Large intestine (tissue), 12 donors: Measurements from ENCODE around the gene SCN4B. TPM values are rescaled to one million over a fixed set of nuclear protein-coding genes. Genes with fewer than 3 reads are reported as not detected.

Experiments used
- DNase-seq, 2 donors: peaks; one replicate each; pipeline versions ENCODE4 v3.0.0 to v3.0.0-alpha.2; 2013
- H3K27ac ChIP-seq: one replicate; pipeline ENCODE4 v1.5.1; 2013; ENCODE audit warnings: low read length
- H3K27me3 ChIP-seq: 2 replicates; pipeline ENCODE4 v1.6.1; 2013; ENCODE audit warnings: low read length; ENCODE audit not compliant: control insufficient read depth, insufficient read depth
- H3K36me3 ChIP-seq: 2 replicates; pipeline ENCODE4 v1.6.1; 2013; ENCODE audit warnings: low read length; ENCODE audit not compliant: control insufficient read depth, insufficient read depth
- H3K4me1 ChIP-seq: one replicate; pipeline ENCODE4 v1.6.1; 2013; ENCODE audit warnings: low read length; ENCODE audit not compliant: control insufficient read depth, insufficient read depth
- H3K4me3 ChIP-seq: one replicate; pipeline ENCODE4 v1.5.1; 2013; ENCODE audit warnings: low read length
- H3K9me3 ChIP-seq: one replicate; pipeline ENCODE4 v1.6.1; 2013; ENCODE audit warnings: mild to moderate bottlenecking, low read depth, low read length, moderate library complexity; ENCODE audit not compliant: control insufficient read depth
- WGBS: methylation state at CpG from one replicate; pipeline ENCODE4 v1.1.5; 2013; ENCODE audit warnings: low lambda C conversion rate; ENCODE audit not compliant: insufficient coverage; 5-methylcytosine and 5-hydroxymethylcytosine counted together
- long read RNA-seq, 11 donors: transcript quantifications; one replicate each; lab custom pipeline, GENCODE V29; 2026
- polyA plus RNA-seq: library from polyadenylated mRNA; unstranded; fragments of 120-200 nt; gene quantifications from one replicate; pipeline ENCODE4 v1.2.1, GENCODE V29; 2013

SCN4B gene
- polyA plus RNA-seq: 4.2 TPM
- long read RNA-seq, donor 1: 0 reads
- long read RNA-seq, donor 2, full-length matches to known transcripts: 1 of 1 reads
- long read RNA-seq, donor 2, partial matches to known transcripts: 0 of 1 reads
- long read RNA-seq, donor 2, other reads (novel, unspliced or antisense): 0 of 1 reads
- long read RNA-seq, donor 3: 0 reads
- long read RNA-seq, donor 4: 0 reads
- long read RNA-seq, donor 5, full-length matches to known transcripts: 4 of 4 reads
- long read RNA-seq, donor 5, partial matches to known transcripts: 0 of 4 reads
- long read RNA-seq, donor 5, other reads (novel, unspliced or antisense): 0 of 4 reads
- long read RNA-seq, donor 6, full-length matches to known transcripts: 1 of 1 reads
- long read RNA-seq, donor 6, partial matches to known transcripts: 0 of 1 reads
- long read RNA-seq, donor 6, other reads (novel, unspliced or antisense): 0 of 1 reads
- long read RNA-seq, donor 7: 0 reads
- long read RNA-seq, donor 8, full-length matches to known transcripts: 3 of 3 reads
- long read RNA-seq, donor 8, partial matches to known transcripts: 0 of 3 reads
- long read RNA-seq, donor 8, other reads (novel, unspliced or antisense): 0 of 3 reads
- long read RNA-seq, donor 9, full-length matches to known transcripts: 2 of 2 reads
- long read RNA-seq, donor 9, partial matches to known transcripts: 0 of 2 reads
- long read RNA-seq, donor 9, other reads (novel, unspliced or antisense): 0 of 2 reads
- long read RNA-seq, donor 10, full-length matches to known transcripts: 3 of 3 reads
- long read RNA-seq, donor 10, partial matches to known transcripts: 0 of 3 reads
- long read RNA-seq, donor 10, other reads (novel, unspliced or antisense): 0 of 3 reads
- long read RNA-seq, donor 11, full-length matches to known transcripts: 3 of 3 reads
- long read RNA-seq, donor 11, partial matches to known transcripts: 0 of 3 reads
- long read RNA-seq, donor 11, other reads (novel, unspliced or antisense): 0 of 3 reads

- H3K27ac ChIP-seq: no peak within 1 kb of the TSS
- peaks cover 3% of the 10 kb centered on the region for H3K9me3 ChIP-seq
- H3K4me1 ChIP-seq: peaks cover 45% of the 10 kb centered on the region
- peak within 1 kb of the TSS; percentile 39 for H3K4me3 ChIP-seq
- no CpG with 5 or more reads among the region's 88 CpGs for WGBS
- peak; percentile 54 to 75 for DNase-seq
- H3K27me3 ChIP-seq: peaks cover 93% of the 10 kb centered on the region
- no peaks in the 10 kb centered on the region for H3K36me3 ChIP-seq
These were observed at the start of gene SCN4B for GRCh38 chr11:118152552-118153471. Gene SCN4B, minus strand, starts transcription at chr11:118152823. Its CDS starts 150 bp downstream, at chr11:118152673.

GRCh38 chr11:118201966-118202365 is 49.3 kb upstream of the SCN4B start:
- Histone ChIP-seq H3K4me1 (peaks cover 68% of the 10 kb centered on the region), H3K9me3 (no peaks in the 10 kb centered on the region), H3K36me3 (no peaks in the 10 kb centered on the region), H3K27me3 (no peaks in the 10 kb centered on the region), H3K4me3 (no peak overlapping the region), H3K27ac (peak overlapping the region; percentile 92)
- no peak for DNase-seq
- 76% methylated on average over 2 of the region's 2 CpGs for WGBS

DNA sequence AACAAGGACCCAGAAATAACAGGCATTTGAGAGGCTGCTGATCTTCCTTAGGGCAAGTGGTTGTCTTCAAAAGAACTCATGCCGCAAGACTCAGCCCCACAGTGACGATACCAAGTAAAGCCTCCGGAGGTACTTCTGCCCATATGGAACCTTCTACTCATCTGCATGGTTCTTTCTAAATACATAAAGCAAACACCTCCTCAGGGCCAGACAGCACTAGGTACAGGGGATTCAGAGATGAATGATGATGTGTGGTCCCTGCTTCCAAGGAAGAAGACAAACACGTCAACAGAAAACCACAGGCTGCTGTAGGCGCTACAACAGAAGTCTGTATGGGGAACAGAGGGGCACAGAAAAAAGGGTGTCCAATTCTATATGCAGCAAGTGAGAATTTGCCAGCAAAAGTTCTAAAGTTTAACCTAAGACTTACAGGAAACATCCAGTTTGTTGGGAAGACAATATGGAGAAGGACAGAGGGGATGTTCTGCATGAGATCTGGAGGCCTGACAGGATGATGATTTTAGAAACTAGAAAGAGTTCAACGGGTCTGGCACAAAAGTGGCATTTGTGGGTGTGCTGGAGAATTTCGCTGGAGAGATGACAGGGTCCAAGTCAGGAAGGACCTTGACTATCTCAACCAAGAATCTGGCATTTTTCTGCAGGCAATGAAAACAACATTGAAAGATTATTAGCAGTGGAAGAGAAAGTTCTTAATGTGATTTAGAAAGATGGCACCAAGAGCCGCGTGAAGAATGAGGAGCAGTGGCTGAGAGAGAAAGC is 48.5 kb upstream of the SCN4B start:
- no peaks in the 10 kb centered on the region for H3K36me3 ChIP-seq
- H3K27me3 ChIP-seq: no peaks in the 10 kb centered on the region
- H3K27ac ChIP-seq: peak overlapping the region; percentile 92
- DNase-seq: no peak
- H3K4me1 ChIP-seq: peaks cover 60% of the 10 kb centered on the region
- 94% methylated on average over 3 of the region's 9 CpGs for WGBS
- H3K4me3 ChIP-seq: no peak overlapping the region
- H3K9me3 ChIP-seq: no peaks in the 10 kb centered on the region

GRCh38 chr11:118200497-118200896 is 47.9 kb upstream of the SCN4B start:
- H3K4me1 ChIP-seq: peaks cover 57% of the 10 kb centered on the region
- no peak for DNase-seq
- no peaks in the 10 kb centered on the region for H3K36me3 ChIP-seq

DNA sequence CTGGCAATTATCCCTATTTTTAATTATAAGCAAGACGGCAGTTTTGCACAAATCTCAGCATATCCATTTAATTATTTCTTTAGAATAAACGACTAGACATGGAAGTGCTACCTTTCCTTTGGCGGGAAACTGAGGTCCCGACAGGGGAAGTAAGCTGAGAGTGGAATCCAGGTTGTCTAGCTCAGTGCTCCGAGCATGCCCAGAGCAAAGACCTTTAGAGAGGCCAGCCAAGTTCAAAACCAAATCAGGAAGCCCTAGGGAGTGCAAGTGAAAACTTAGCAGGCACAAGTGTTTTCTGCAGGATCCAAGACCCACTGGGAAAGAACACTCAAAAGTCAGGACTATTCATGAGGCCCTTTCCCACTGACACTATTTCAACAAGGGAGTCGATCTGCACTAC is 46.5 kb upstream of the SCN4B start:
- no peaks in the 10 kb centered on the region for H3K36me3 ChIP-seq
- peak overlapping the region; percentile 41 for H3K27ac ChIP-seq

More at GRCh38 chr11:118200497-118200896, 47.9 kb upstream of the SCN4B start:
- no peak overlapping the region for H3K4me3 ChIP-seq
- H3K27me3 ChIP-seq: no peaks in the 10 kb centered on the region
- no peaks in the 10 kb centered on the region for H3K9me3 ChIP-seq
- no peak overlapping the region for H3K27ac ChIP-seq
- no CpG with 5 or more reads among the region's 5 CpGs for WGBS

DNA sequence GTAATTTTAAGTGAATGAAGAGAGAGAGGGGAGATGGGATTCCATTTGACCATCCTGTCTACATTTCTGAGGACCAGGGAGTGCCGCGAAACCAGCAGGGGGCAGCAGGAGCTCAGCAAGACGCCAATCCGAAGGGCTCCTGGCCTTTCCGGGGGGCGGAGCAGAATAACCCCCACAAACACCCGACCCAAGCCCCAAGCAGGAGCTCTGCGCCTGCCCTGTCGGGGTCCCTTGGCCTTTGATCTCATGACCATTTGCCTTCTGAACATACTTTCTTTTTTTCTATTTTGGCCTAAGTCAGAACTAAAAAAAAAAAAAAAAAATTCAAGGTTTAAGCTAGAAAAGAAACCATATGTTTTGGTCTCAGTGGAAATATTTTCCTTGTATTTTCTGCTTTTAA is 45.7 kb upstream of the SCN4B start:
- Histone ChIP-seq H3K9me3 (no peaks in the 10 kb centered on the region), H3K4me3 (no peak overlapping the region), H3K27ac (peak overlapping the region; percentile 41), H3K27me3 (no peaks in the 10 kb centered on the region), H3K4me1 (peaks cover 50% of the 10 kb centered on the region), H3K36me3 (no peaks in the 10 kb centered on the region)
- DNase-seq: peak; percentile 70 to 74
- 0% methylated on average over 1 of the region's 9 CpGs for WGBS

More for the DNA sequence above, 46.5 kb upstream of the SCN4B start:
- Histone ChIP-seq H3K27me3 (no peaks in the 10 kb centered on the region), H3K4me3 (no peak overlapping the region), H3K9me3 (no peaks in the 10 kb centered on the region), H3K4me1 (peaks cover 58% of the 10 kb centered on the region)
- no peak for DNase-seq
- WGBS: no CpG with 5 or more reads among the region's 6 CpGs

DNA sequence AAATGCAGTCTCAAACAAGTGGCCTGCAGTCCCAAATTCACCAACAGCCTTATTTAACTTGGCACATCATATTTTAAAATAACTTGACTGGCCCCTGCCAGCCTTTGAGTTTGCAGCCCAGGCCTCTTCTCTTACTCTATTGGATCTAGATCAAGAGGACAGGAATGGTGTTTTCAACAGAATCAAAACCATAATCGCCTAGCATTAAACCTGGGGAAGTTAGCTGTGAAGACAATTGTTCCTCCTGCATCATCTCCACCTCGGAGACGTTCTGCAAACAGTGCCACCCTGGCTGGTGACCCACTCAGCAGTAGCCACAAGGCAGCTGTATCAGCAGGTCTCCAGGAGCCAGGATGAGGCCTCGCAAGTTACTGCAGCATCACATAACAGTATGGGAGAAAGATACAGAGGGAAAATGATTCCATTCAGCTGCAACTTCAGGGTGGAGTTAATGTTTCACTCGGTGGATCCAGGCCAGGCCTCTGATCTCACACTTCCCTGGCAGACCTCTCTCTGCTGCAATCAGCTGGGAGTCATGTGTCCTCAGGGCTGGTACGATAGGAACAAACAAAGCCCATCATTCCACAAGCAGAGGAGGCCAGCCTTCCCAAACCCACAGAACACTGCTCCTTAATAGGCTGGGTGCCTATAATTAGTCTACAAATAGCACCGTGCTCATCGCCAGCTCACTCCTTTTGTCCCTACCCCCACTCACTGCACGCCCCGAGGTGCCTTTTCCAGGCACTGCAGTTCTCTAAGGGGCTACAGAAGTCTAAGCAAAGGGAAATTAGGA is 42.4 kb upstream of the SCN4B start:
- Histone ChIP-seq H3K36me3 (no peaks in the 10 kb centered on the region), H3K27ac (peak overlapping the region; percentile 69), H3K4me3 (no peak overlapping the region), H3K4me1 (peaks cover 30% of the 10 kb centered on the region), H3K9me3 (peaks cover 3% of the 10 kb centered on the region), H3K27me3 (no peaks in the 10 kb centered on the region)
- WGBS: no CpG with 5 or more reads among the region's 10 CpGs
- DNase-seq: peak; percentile 91 to 94

DNA sequence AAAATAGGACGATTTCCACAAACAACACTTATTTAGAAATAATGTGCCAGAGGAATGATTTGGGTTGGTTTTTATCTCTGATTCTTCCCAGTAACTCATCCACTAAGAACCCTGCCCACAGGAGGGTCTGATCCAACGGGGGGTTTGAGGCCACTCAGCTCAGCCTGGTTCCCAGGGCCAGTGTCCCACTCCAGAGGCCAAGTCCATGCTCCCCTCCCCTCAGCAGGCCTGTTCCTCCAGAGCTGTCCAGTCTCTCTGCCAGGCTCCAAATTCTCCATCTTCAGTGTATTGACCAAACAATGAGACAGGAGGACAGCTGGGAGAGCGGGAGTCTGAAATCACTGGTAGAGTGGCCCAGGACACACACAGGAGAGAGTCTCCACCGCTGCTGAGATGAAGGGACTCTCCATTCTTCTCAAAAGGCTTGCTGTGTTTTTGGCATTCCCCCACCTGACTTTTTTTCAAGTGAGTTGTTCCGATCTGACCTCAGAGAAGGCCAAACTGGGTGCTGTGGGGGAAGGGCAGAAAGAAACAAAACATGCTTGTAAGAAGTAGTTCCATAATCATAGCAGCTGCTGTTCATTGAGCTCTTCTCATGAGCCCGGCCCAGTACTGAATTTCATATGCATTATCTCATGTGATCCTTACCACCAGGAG is 41.4 kb upstream of the SCN4B start:
- peaks cover 3% of the 10 kb centered on the region for H3K9me3 ChIP-seq
- no peak for DNase-seq
- no peak overlapping the region for H3K27ac ChIP-seq
- no peaks in the 10 kb centered on the region for H3K27me3 ChIP-seq
- peaks cover 27% of the 10 kb centered on the region for H3K4me1 ChIP-seq
- H3K36me3 ChIP-seq: no peaks in the 10 kb centered on the region
- no peak overlapping the region for H3K4me3 ChIP-seq
- WGBS: no CpG with 5 or more reads among the region's 6 CpGs
